Ishikawa (cell line): ENCODE data around the gene MRPL19.

Experiments used
- CEBPB ChIP-seq: IDR thresholded peaks from 2 replicates; pipeline ENCODE4 v1.6.1; 2012
- CREB1 ChIP-seq: IDR thresholded peaks from 2 replicates; pipeline ENCODE4 v1.6.1; 2012; ENCODE audit warnings: low read depth
- EGR1 ChIP-seq: IDR thresholded peaks from 2 replicates; pipeline ENCODE4 v1.6.1; 2012
- EP300 ChIP-seq: IDR thresholded peaks from 2 replicates; pipeline ENCODE4 v1.6.1; 2012; ENCODE audit warnings: borderline replicate concordance
- FOXM1 ChIP-seq: IDR thresholded peaks from 2 replicates; pipeline ENCODE4 v1.6.1; 2012; ENCODE audit warnings: low read depth, borderline replicate concordance
- NFIC ChIP-seq: IDR thresholded peaks from 2 replicates; pipeline ENCODE4 v1.6.1; 2012
- RAD21 ChIP-seq: IDR thresholded peaks from 2 replicates; pipeline ENCODE4 v1.6.1; 2012; ENCODE audit warnings: low read depth
- REST ChIP-seq: IDR thresholded peaks from 2 replicates; pipeline ENCODE4 v1.6.1; 2012; ENCODE audit warnings: low read depth, mild to moderate bottlenecking
- TAF1 ChIP-seq: IDR thresholded peaks from 2 replicates; pipeline ENCODE4 v1.6.1; 2012; ENCODE audit warnings: low read depth, mild to moderate bottlenecking
- TCF12 ChIP-seq: IDR thresholded peaks from 2 replicates; pipeline ENCODE4 v1.6.1; 2012; ENCODE audit warnings: low read depth
- TEAD4 ChIP-seq: IDR thresholded peaks from 2 replicates; pipeline ENCODE4 v1.6.1; 2012
- YY1 ChIP-seq: IDR thresholded peaks from 2 replicates; pipeline ENCODE4 v1.6.1; 2012; ENCODE audit warnings: low read depth
- ZBTB7A ChIP-seq: IDR thresholded peaks from 2 replicates; pipeline ENCODE4 v1.6.1; 2012; ENCODE audit warnings: low read depth
- TF ChIP-seq, protein P1 (sequence below): IDR thresholded peaks from 2 replicates; pipeline ENCODE4 v1.6.1; 2012
- TF ChIP-seq, protein P2 (sequence below): IDR thresholded peaks from 2 replicates; pipeline ENCODE4 v1.6.1; 2012

Gene MRPL19

GRCh38 chr2:75640621-75641121 is 5.9 kb upstream of the MRPL19 start:
- TF ChIP-seq NFIC (peak; percentile 9; the same call in 1 of the 2 replicates), RAD21 (peak; percentile 87), TEAD4 (no peak)
- TF ChIP-seq, protein P1, sequence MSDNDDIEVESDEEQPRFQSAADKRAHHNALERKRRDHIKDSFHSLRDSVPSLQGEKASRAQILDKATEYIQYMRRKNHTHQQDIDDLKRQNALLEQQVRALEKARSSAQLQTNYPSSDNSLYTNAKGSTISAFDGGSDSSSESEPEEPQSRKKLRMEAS, result peak; percentile 62

- no peak for TF ChIP-seq REST
- no peak for TF ChIP-seq CREB1
- no peak for TF ChIP-seq NFIC
- no peak for TF ChIP-seq CEBPB
- TF ChIP-seq RAD21, result no peak
- no peak for TF ChIP-seq TCF12
- no peak for TF ChIP-seq YY1
- no peak for TF ChIP-seq EP300
- no peak for TF ChIP-seq EGR1
- TF ChIP-seq, protein P2, sequence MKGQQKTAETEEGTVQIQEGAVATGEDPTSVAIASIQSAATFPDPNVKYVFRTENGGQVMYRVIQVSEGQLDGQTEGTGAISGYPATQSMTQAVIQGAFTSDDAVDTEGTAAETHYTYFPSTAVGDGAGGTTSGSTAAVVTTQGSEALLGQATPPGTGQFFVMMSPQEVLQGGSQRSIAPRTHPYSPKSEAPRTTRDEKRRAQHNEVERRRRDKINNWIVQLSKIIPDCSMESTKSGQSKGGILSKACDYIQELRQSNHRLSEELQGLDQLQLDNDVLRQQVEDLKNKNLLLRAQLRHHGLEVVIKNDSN, result no peak
- no peak for TF ChIP-seq FOXM1
- TF ChIP-seq TAF1, result no peak
- TF ChIP-seq TEAD4, result no peak
- TF ChIP-seq, protein P1, result no peak
- TF ChIP-seq ZBTB7A, result no peak
These were observed 5.0 kb upstream of the MRPL19 start for GRCh38 chr2:75641587-75641986.

- TF ChIP-seq EGR1 (no peak), CEBPB (no peak), RAD21 (no peak)
- TF ChIP-seq, protein P1, result no peak
These were observed 2.6 kb upstream of the MRPL19 start for GRCh38 chr2:75643980-75644379.

DNA sequence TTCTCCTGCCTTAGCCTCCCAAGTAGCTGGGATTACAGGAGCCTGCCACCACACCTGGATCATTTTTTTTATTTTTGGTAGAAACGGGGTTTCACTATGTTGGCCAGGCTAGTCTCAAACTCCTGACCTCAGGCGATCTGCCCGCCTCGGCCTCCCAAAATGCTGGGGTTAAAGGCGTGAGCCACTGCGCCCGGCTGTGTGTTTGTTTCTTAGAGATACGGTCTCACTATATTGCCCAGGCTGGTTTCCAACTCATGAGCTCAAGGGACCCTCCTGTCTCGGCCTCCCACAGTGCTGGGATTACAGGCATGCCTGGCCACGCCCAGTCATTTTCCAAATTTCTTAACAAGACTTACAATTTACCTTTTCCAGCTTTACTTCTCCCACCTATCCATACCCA is 940 bp upstream of the MRPL19 start:
- no peak for TF ChIP-seq TAF1
- TF ChIP-seq NFIC, result no peak
- no peak for TF ChIP-seq EP300
- TF ChIP-seq, protein P1, result no peak
- no peak for TF ChIP-seq TEAD4
- no peak for TF ChIP-seq CREB1
- TF ChIP-seq TCF12, result no peak

DNA sequence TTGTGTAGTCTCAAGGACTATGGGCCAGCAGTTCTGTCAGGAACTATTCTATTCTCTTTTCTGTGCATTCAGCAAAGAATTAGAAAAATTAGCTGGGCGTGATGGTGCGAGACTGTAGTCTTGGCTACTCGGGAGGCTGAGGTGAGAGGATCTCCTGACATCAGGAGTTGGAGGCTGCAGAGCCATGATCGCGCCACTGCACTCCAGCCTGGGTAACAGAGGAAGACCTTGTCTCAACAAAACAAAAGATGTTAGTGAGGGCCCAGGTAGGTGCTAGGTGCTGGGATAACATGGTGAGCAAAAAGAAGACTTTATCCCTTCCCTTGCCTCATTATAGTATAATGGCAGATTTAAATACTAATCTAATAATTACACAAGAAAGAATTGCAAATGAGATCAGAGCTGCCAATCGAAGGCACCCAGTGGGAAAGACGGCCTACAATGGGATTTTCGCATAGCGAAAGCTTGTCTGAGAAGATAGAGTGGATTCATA is 447 bp upstream of the MRPL19 start:
- TF ChIP-seq FOXM1 (no peak), ZBTB7A (no peak), TCF12 (no peak), TAF1 (no peak), CEBPB (no peak), TEAD4 (no peak), EP300 (no peak), NFIC (no peak)
- TF ChIP-seq, protein P1, result no peak
- TF ChIP-seq, protein P2, result no peak

DNA sequence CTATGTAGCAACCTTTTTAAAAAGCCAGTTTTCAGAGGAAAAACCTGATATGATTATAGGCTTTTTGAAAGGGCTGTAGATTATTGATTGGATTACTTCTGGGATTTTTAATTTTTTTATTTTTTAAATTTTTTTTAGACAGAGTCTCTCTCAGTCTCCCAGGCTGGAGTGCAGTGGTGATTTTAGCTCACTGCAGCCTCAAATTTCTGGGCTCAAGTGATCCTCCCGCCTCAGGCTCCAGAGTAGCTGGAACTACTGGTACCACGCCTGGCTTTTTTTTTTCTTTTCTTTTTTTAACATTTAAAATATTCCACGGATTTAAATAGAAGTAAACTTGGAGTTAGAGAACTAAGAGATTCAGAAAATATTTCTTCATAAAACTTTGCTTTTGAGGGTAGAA is 1.2 kb downstream of the MRPL19 start:
- no peak for TF ChIP-seq CREB1
- no peak for TF ChIP-seq TAF1
- no peak for TF ChIP-seq TCF12
- TF ChIP-seq, protein P1, result no peak
- TF ChIP-seq CEBPB, result no peak
- TF ChIP-seq RAD21, result no peak

- no peak for TF ChIP-seq YY1
- no peak for TF ChIP-seq TAF1
- TF ChIP-seq EGR1, result no peak
- no peak for TF ChIP-seq TCF12
- no peak for TF ChIP-seq ZBTB7A
- no peak for TF ChIP-seq REST
- TF ChIP-seq, protein P1, result no peak
- TF ChIP-seq TEAD4, result no peak
- TF ChIP-seq FOXM1, result no peak
- TF ChIP-seq, protein P2, result no peak
- no peak for TF ChIP-seq EP300
- TF ChIP-seq CEBPB, result no peak
- TF ChIP-seq CREB1, result no peak
- TF ChIP-seq NFIC, result no peak
- TF ChIP-seq RAD21, result no peak
These were observed 7.4 kb downstream of the MRPL19 start for GRCh38 chr2:75654012-75654411.
